Ramos (cell line): Measurements from ENCODE around the gene SYCN.

ENCODE experiments used
- in situ Hi-C: fragments of 300-500 bp; cut with MboI; formaldehyde crosslinking; loops from one replicate; pipeline ENCODE4 v1.14.3; 2022; ENCODE audit warnings: low sequenced_read_pairs; ENCODE audit not compliant: unreplicated experiment

SYCN gene

GRCh38 chr19:39230096-39230764, 26.2 kb upstream of the SYCN start:
- in situ Hi-C loops = no loop called here

DNA sequence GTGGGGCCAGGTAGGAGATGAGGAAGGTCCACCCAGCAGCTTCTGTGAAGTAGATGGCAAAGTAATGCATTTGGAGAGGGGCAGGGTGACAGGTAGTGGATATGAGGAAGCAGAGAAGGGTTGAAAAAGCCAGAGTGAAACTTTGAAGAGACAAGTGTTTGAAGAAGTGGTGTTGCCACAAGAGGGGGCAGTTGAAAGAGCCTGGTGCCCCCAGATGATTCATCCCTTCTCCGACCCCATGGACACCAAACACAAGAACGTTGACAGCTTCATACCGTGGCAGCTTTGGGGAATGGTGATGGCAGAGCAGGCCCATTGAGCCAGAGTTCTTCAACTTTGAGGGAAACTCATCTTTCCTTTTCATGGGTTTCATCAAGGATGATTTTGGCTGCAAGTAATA, 20.8 kb upstream of the SYCN start:
- in situ Hi-C loops = loop anchor here (25.0 kb wide), 1 partner anchor 312 kb away; the partner anchor contains the start of genes EID2 and EID2B

DNA sequence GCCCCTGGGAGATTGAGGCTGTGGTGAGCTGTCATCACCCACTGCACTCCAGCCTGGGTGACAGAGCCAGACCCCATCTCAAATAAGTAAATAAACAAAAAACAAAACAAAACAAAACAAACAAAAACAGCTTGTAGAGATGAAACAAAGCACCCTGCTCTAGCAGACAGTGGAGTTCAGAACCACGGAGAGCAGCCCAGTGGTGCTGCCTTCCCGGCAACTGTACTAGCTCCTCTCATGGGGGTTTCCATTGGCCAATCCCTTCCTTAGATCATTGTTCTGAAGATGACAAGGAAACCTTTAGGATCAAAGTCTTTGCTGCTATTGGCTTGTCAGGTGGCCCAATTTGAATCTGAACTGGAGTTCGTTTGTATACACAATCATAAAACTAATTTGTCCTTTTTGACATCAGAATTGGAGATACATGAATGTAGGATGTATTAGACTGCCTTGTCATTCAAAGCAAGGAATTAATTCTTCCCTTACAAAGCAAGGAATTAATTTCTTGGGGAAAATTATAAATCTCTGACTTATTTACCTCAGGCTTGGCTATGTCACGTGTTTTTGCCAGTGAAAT, 19.7 kb upstream of the SYCN start:
- in situ Hi-C loops = loop anchor here (25.0 kb wide), 1 partner anchor 314 kb away; the partner anchor contains the start of genes EID2 and EID2B

- in situ Hi-C loops = loop anchor here (10.0 to 25.0 kb wide), 2 partner anchors 106 to 318 kb away; partner anchors contain the start of genes EID2, EID2B and LRFN1
Observed at GRCh38 chr19:39219108-39219507, 15.0 kb upstream of the SYCN start.

DNA sequence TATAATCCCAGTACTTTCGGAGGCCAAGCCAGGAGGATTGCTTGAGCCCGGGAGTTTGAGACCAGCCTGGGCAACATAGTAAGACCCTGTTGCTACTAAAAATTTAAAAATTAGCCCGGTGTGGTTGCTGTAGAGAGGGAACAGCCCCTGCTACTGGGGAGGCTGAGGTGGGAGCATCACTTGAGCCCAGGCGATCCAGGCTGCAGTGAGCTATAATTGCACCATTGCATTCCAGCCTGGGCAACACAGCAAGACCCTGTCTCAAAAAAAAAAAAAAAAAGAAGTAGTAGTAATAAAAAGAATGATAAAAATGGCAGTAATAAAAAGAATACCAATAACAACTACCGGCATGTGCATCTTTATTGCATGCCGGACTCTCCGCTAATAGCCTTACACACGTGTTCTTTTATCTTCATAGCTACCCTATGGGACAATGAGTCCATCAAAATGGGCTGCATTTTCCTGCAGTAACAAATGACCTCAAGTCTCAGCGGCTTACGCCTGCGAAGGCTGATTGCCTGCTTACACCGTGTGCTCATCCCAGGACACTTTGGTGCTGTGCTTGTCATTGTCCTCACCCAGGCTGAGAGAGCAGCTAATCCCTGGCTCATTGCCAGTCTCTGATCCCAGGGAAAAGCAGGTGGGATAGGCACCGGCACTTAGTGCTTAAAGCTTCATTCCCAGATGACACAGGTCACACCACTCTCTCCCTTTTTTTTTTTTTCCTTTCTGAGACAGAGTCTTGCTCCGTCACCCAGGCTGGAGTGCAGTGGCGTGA, 14.4 kb upstream of the SYCN start:
- in situ Hi-C loops = loop anchor here (10.0 to 25.0 kb wide), 2 partner anchors 106 to 319 kb away; partner anchors contain the start of genes EID2, EID2B and LRFN1

GRCh38 chr19:39217094-39217493, 13.0 kb upstream of the SYCN start:
- in situ Hi-C loops = loop anchor here (10.0 to 25.0 kb wide), 2 partner anchors 108 to 320 kb away; partner anchors contain the start of genes EID2, EID2B and LRFN1

DNA sequence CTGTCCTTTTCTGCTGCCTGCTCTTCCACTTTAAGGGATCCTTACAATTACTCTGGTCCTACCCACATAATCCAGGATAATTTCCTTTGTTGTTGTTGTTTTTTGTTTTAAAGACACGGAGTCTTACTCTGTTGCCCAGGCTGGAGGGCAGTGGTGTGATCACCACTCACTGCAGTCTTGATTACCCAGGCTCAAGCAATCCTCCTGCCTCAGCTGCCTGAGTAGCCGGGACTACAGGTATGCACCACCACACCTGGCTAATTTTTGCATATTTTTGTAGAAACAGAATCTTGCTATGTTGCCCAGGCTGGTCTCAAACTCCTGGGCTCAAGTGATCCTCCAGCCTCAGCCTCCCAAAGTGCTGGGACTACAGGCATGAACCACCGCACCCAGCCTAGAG, 11.3 kb upstream of the SYCN start:
- in situ Hi-C loops = loop anchor here (10.0 to 25.0 kb wide), 2 partner anchors 109 to 322 kb away; partner anchors contain the start of genes EID2, EID2B and LRFN1

DNA sequence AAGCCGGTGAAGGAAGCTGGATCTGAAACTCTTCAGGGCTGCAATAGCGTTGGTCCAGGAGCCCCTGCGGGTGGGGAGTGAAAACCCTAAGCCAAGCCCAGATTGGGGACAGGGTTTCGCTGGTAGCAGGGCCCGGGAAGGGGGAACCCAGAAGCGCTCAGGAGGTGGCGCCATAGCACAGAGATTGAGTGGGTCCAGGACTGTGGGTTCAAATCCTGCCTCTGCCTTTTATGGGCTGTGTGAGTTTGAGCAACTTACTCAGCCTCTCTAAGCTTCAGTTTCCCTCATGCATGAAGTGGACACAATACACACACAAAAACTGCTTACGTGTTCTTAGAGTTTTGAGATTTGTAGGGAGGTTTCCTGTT, 8.3 kb upstream of the SYCN start:
- in situ Hi-C loops = loop anchor here (10.0 to 25.0 kb wide), 2 partner anchors 112 to 325 kb away; partner anchors contain the start of genes EID2, EID2B and LRFN1

DNA sequence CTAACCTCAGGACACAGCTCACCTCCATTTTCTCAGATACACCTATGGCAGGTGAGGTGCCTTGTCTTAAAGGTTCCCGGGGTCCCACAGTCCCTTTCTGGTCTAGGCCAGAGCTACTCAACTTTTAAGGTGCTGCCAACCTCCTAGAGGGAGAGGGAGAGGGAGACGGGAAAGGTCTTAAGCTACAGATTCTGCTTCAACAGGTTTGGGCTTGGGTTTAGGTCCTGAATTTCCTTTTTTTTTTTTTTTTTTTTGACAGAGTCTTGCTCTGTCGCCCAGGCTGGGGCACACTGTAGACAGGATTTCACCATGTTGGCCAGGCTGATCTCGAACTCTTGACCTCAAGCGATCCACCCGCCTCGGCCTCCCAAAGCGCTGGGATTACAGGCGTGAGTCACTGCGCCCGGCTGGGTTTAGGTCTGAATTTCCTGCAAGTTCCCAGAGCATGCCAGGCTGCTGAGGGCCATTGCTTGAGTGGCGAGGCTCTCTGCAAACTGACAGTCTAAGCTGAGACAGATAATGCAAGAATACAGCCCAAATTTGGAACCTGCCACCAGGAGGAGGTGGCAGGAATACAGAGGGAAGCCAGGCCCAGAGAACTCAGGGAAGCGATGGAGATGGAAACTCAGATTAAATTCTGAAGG, 7.8 kb upstream of the SYCN start:
- in situ Hi-C loops = loop anchor here (10.0 to 25.0 kb wide), 2 partner anchors 113 to 325 kb away; partner anchors contain the start of genes EID2, EID2B and LRFN1

- in situ Hi-C loops = loop anchor here (25.0 kb wide), 1 partner anchor 328 kb away; the partner anchor contains the start of genes EID2 and EID2B
Observed at GRCh38 chr19:39209196-39209595, 5.1 kb upstream of the SYCN start.

- in situ Hi-C loops = loop anchor here (25.0 kb wide), 1 partner anchor 329 kb away; the partner anchor contains the start of genes EID2 and EID2B
Observed at GRCh38 chr19:39208175-39208795, 4.2 kb upstream of the SYCN start.

- in situ Hi-C loops = loop anchor here (25.0 kb wide), 1 partner anchor 330 kb away; the partner anchor contains the start of genes EID2 and EID2B
Observed at GRCh38 chr19:39207293-39207836, 3.3 kb upstream of the SYCN start.

DNA sequence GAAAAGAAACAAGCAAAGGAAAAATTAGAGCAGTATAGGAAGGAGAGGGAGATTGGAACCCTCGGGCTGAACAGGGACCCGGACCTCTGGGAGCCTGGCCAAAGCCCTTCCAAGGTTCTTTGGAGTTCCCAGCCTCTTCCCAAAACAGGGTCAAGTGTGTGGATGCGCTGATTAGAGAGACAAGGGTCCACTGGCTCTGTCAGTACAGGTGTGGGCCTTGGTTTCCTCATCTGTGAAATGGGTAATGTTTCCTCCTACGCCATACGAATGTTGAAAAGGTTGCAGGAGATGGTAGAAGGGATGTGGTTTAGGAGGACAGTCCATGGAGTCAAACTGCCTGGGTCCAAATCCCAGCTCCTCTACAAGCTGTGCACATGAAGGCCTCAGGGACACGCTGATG, 2.1 kb upstream of the SYCN start:
- in situ Hi-C loops = loop anchor here (25.0 kb wide), 1 partner anchor 331 kb away; the partner anchor contains the start of genes EID2 and EID2B

DNA sequence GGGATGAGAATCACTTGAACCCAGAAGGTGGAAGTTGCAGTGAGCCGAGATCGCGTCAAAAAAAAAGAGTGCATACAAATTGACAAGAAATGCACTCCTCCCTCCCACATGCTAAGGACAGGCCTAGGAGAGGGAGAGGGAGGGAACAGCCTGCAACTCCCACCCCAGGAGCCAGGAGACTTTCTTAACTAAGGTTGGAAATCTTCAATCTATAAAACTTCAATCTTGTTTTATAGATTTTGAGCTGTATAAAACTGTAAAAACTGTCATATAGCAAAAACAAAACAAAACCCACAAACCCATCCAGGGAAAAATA, 1.3 kb upstream of the SYCN start:
- in situ Hi-C loops = loop anchor here (25.0 kb wide), 1 partner anchor 332 kb away; the partner anchor contains the start of genes EID2 and EID2B

GRCh38 chr19:39202998-39203355, 1.1 kb downstream of the SYCN start:
- in situ Hi-C loops = loop anchor here (25.0 kb wide), 1 partner anchor 334 kb away; the partner anchor contains the start of genes EID2 and EID2B

DNA sequence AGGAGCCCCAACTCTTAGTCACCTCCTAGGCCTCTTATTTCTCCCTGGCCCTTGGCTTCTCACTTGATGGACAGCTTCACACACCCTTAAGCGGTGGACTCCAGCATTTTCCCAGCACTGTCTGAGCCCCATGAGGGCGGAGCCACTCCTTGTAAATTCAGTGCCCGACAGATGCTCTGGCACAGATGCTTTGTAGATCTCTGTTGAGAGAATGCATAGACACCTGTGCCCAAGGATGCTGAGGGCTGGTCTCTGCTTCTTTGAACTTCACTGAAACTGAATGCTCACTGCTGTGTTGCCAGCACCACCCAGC, 3.3 kb downstream of the SYCN start:
- in situ Hi-C loops = loop anchor here (25.0 kb wide), 1 partner anchor 337 kb away; the partner anchor contains the start of genes EID2 and EID2B

DNA sequence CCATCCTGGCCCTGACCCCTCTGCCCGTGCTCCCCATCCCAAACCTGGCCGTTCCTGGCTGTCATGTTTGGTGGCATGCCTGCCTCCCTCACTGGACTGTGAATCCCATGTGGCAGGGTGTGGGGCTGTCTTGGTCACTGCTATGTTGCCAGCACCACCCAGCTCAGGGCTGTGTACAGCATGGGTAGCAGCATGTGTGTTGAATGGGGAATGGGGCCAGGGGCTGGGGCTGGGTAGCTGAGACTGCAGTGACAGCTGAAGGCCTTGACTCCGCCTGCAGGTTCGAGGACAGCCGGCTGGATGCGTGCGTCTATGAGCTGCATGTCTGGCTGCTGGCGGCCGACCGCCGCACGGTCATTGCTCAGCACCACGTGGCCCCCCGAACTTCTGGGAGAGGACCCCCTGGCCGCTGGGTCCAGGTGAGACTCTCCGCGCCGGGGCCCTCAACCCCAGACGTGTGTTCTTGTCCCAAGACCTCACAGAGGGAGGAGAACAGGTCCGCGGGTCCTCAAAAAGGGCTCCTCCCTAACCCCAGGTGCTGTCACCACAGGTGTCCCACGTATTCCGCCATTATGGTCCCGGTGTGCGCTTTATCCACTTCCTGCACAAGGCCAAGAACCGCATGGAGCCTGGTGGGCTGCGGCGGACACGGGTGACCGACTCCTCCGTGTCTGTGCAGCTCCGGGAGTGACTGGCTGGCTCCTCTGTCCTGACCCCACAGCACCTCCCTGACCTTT, 3.8 kb downstream of the SYCN start:
- in situ Hi-C loops = loop anchor here (25.0 kb wide), 1 partner anchor 337 kb away; the partner anchor contains the start of genes EID2 and EID2B

DNA sequence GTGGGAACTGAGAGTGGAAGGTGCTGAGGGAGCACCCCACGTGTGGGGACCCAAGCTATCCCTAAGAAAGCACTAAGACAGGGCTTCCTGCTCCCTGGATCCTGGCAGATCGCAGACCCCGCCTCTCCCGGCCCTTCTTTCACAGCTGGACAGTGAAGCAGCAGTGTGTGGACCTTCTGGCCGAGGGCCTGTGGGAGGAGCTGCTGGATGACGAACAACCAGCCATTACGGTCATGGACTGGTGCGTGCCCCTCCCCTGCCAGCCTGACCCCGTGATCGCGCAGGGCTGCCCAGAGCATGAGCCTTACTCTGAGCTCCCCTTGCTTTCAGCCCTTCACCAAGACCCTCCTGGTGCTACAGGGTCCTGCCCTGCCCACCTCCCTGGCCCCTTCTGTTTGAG, 5.0 kb downstream of the SYCN start:
- in situ Hi-C loops = no loop called here
